HG02763 (cell line): ENCODE results near the gene ELFN2.

Experiments used
- ATAC-seq: cut with Tn5 transposase; IDR thresholded peaks from one replicate; pipeline ENCODE4 v1.9.1; 2021; ENCODE audit warnings: mild to moderate bottlenecking, moderate library complexity; ENCODE audit not compliant: unreplicated experiment

The ELFN2 gene

DNA sequence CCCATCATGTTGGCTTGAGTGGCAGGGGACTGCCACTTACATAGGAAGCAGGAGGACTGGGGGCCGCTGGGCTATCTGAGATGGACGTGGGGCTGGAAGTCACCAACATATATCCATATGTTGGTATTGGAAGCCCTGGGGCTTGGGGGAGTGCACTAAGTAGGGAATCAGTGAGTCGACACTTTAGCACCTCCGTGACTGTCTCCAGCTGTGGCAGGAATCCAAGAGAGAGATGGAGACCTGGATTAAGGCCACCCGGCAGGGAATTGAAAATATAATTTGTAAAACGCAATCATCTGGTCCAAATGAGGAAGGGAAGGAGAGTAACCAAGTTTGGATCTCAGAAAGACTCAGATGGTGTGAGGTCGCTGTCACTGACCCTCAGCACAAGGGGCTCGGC is 68.4 kb downstream of the ELFN2 start:
- ATAC-seq = no peak

GRCh38 chr22:37358386-37358785 is 68.9 kb downstream of the ELFN2 start:
- ATAC-seq = no peak

- ATAC-seq = no peak
These were observed 69.7 kb downstream of the ELFN2 start for GRCh38 chr22:37357446-37358075.

DNA sequence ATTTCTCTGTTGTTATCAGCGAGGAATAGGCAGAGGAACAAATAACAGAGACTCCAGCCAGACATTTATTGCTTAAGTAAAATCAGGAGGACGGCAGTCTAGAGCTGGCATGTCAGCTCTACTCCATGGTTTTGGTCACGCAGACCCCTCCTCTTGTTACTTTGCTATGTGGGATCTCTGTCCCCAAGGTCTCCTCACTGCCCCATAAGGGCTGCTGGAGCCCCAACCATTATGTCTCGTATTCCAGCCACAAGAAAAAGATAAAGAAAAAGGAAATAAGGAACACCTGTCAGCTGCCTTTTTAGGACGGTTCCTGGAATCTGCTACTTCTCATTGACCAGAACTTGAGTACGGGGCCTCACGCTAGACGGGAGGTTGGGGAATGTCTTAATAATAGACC is 70.4 kb downstream of the ELFN2 start:
- ATAC-seq = no peak

GRCh38 chr22:37355174-37355573 is 72.1 kb downstream of the ELFN2 start:
- ATAC-seq = no peak

DNA sequence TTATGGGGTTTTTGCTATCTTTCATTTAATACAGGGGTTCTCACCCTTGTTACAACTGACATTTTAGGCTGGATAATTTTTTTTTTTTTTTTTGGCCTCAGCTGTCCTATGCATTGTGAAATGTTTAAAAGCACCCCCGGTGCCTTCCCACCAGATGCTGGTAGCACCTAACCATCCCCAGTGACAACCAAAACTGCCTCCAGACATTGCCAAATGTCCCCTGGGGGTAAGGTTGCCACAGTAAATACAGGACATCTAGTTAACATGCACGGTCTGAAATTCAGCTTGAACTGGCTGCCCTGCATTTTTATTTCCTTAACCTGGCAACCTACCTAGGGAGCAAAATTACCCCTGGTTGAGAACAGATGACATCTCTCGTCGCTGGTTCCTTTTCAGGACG is 72.6 kb downstream of the ELFN2 start:
- no peak for ATAC-seq

- no peak for ATAC-seq
These were observed 73.0 kb downstream of the ELFN2 start for GRCh38 chr22:37354261-37354660.

DNA sequence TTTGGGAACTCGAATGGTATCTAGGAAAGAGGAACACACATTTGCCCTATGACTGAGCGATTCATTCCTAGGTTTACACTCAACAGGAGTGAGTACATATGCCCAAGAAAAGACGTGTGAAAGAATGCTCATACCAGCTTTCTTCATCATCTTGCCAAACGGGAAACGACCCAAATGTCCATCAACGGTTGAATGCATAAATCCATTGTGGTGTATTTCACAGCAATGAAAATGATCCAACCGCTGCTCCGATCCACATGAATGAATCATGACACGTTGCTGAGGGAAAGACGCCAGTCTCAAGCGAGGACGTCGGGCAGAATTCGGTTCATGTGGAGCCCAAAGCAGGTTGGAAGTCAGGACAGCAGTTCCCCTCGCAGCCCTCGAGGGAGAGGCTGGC is 73.4 kb downstream of the ELFN2 start:
- ATAC-seq = no peak

DNA sequence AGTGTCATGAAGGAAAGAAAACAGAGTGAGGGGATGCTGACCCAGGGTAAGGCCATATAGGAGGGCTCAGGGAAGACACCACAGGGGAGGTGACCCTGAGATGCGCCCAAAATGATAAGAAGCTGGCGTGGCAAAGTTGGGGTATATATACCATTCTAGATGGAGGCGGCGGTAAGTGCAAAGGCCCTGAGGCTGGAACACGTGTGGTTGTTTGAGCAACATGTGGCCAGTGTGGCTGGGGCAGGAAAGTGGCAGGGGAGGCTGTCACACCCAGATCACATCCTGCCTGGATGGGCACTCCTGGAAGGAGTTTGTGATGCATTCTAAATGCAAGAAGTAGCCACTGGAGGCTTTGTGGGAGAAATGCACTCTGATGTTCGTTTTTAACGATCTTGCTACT is 74.8 kb downstream of the ELFN2 start:
- no peak for ATAC-seq

DNA sequence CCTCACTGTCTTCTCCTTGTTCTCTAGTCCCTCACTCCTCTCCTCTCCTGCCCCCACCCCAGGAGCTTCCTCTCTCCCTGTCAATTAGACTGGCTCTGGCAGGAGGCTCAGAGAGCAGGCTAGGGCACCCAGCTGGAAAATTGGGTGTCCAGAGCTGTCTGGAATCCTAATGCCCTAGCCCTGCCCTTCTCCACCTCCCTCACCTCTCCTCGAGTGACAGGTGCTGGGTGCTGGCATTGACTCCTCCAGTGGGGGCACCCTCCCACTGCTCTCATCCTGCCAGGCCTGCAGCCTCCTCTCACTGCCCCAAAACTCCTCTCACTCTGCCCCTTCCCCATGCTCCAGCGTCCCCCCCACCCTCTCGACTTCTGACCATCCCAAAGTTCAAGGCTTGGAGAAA is 76.0 kb downstream of the ELFN2 start:
- no peak for ATAC-seq

DNA sequence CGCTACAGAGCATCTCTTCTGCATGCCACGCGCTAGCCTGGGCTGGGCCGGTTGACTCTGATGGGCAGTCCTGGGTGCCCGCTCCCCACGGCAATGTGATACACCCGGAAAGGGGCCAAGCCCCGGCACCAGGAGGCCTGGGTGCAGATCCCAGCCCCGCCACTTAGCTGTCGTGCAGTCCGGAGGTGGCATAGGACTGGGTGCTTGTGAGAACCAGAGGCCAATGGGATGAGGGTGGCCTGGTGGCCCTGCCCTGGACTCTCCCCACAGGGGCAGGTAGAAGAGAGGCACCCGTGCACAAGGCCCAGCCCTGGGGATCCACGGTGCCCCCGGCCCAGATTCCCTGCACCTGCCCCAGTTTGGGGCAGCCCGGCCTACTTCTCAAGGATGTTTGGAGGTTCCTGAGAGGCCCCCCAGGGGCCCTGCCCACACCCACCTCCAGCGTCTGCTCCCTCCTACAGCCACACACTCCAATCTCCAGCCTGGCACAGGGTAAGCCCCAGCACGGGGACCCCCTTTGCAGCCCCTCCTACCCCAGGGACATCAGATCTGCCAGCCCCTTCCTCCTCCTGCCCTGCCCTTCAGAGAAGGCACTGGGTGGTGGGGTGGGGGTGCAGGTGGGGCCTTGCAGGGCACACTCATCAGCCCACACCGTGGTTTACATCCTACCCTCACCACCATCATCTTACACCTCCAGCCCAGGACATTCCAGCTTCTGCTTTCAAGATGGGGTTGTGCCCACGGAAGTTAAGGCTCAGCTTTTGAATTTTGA is 78.0 kb downstream of the ELFN2 start:
- no peak for ATAC-seq

DNA sequence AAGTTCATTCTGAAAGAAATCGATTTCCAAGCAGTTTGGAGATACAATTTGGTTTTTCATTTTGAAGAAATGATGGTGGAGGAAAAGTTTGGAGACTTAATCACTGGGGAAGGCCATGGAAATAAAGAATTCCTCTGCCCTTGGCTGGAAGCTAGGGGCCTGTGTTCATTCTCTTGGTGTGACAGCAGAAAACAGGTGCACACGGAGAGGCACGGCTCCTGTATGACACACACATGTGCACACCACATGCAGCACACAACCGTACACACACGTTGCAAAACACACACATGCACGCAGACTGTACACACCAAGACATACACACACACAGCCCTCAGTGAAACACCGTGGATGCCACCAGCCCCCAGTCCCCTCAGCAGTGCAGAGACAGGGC is 80.8 kb downstream of the ELFN2 start:
- ATAC-seq = no peak

DNA sequence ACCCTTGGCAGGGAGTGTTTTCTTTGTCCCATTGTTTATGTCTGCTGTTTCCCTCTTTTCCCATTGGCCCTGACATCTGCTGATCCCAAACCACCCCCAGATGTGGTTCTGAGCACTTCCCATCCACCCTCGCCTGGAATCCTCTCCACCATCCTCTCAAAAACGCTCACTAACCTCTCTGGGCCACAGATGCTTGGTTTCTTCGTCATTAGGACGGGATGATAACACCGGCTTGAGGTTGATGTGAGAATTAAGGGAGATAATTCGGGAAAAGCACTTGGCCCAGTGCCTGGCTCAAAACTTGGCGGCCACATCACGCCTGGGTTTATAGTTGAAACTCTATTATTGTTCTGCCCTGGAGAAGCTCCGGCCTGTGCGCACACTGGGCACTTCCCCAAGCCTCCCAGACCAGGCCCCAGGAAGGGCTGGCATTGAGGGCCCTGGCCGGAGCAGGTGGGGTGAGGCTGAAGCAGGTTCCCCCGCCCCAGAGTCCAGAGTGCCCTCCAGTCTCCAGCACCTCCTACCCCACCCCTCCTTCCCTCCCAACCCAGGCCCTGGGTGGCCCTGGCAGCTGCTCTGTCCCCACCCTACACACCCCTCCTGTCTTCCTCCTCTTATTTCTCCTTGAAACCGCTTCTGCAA is 81.3 kb downstream of the ELFN2 start:
- no peak for ATAC-seq

DNA sequence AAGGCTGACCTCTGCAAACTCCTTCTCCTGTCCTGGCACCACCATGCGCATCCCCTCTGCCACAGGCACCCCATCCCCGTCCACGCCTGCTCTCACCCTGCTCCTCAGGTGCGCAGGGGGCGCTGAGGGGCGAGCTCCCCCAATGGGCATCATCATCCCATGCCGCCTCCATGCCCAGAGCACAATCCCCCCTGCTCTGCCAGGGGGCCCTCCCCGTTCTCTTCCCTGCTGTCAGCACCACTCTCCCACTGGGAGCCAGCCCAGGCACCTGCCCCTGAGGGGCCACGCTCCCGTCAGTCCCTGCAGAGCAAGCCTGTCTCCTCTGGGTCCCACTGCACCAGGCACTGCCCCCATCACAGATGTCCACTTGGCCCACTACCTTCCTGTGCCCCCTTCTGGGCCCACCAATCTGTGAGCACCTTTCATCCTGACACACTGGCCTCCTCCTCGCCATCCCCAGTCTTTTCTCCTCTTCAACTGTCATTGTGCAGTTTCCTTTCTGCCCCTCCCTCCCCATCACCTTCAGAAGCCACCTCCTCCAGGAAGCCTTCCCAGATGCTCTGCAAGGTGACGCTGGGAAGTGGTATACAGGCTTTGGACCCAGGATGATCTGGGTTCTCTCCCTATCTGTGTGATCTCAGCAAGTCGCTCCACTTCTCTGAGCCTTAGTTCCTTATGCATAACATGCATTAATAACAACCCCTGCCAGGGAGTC is 82.4 kb downstream of the ELFN2 start:
- ATAC-seq = no peak

DNA sequence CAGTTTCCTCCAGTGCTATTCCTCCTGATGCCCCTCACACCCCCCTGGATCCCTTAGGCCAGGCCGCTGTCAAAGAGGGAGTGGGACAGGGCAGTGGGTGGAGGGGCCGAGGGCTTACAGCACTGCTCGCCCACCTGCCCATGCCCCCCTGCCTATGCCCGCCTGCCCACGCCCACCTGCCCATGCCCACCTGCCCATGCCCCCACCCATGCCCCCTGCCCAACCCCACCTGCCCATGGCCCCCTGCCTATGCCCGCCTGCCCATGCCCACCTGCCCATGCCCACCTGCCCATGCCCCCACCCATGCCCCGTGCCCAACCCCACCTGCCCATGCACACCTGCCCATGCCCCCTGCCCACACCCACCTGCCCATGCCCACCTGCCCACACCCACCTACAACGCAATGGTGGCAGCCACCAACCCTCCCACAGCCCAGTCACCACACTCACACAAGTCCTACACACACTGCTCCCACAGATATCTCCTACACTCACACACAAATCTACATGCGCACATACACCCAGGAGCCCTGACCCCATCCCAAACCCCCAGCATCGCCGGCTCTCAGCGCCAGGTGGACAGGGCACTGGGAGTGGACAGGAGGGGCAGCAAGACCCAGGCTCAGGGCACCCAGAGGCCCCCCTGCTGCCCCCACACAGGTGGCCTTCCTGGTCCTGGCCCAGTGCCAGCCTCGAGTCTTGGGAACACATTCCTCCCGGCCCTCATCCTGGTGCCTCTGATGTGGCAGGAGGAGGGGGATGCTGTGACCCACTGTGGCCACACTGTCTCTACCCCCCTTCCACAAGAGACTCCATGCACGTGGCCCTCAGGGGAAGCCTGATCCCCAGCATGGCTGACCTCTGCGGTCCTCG is 83.2 kb downstream of the ELFN2 start:
- no peak for ATAC-seq

- ATAC-seq = no peak
These were observed 83.9 kb downstream of the ELFN2 start for GRCh38 chr22:37343348-37343747.

- ATAC-seq = no peak
These were observed 85.2 kb downstream of the ELFN2 start for GRCh38 chr22:37342065-37342464.

- ATAC-seq = no peak
These were observed 86.7 kb downstream of the ELFN2 start for GRCh38 chr22:37340331-37341262.

- ATAC-seq = no peak
These were observed 88.6 kb downstream of the ELFN2 start for GRCh38 chr22:37338539-37339246.
